H1 (cell line): ENCODE results near the gene APBA2. TPM values are rescaled to one million over a fixed set of nuclear protein-coding genes. Genes with fewer than 3 reads are reported as not detected.

Source experiments
- CTCF ChIA-PET: fragments of 300-600 bp; sonication (Branson Sonifier 250); formaldehyde crosslinking; loops from one replicate; lab custom pipeline; 2021; ENCODE audit not compliant: partially characterized antibody; lab: Charles Lee
- POLR2A ChIA-PET: fragments of 300-600 bp; sonication (Branson Sonifier 250); formaldehyde crosslinking; loops from one replicate; lab custom pipeline; 2021; ENCODE audit warnings: inconsistent platforms; ENCODE audit not compliant: partially characterized antibody; lab: Charles Lee
- DNase-seq, 2 experiments: peaks; one replicate each; pipeline versions ENCODE4 v3.0.0 to v3.0.0-alpha.2; 2010 to 2022; ENCODE audit warnings: low spot score in 2 of 2, low read depth in 1 of 2, mixed read lengths in 1 of 2
- FAIRE-seq: peaks from 2 replicates; lab custom pipeline; 2011; peaks lifted over from hg19 to GRCh38; lab: Jason Lieb, UNC
- H2AFZ ChIP-seq: 2 replicates; pipeline ENCODE4 v1.8.1; 2012; ENCODE audit warnings: low read length, inconsistent platforms
- H2AK5ac ChIP-seq: 2 replicates; pipeline ENCODE4 v1.6.1; 2013; ENCODE audit warnings: low read depth, low read length
- H2BK120ac ChIP-seq: replicated peaks from 2 replicates; pipeline ENCODE3; 2013; ENCODE audit warnings: low read depth, low read length, inconsistent platforms
- H2BK12ac ChIP-seq: 2 replicates; pipeline ENCODE4 v1.6.1; 2013; ENCODE audit warnings: low read depth, low read length
- H2BK15ac ChIP-seq: 2 replicates; pipeline ENCODE4 v1.6.1; 2013; ENCODE audit warnings: low read length
- H2BK20ac ChIP-seq: 2 replicates; pipeline ENCODE4 v1.6.1; 2013; ENCODE audit warnings: low read length
- H2BK5ac ChIP-seq: 2 replicates; pipeline ENCODE4 v1.6.1; 2013; ENCODE audit warnings: low read depth, low read length
- H3K14ac ChIP-seq: 2 replicates; pipeline ENCODE4 v1.6.1; 2013; ENCODE audit warnings: inconsistent platforms; ENCODE audit not compliant: insufficient read length
- H3K18ac ChIP-seq: 2 replicates; pipeline ENCODE4 v1.6.1; 2013; ENCODE audit warnings: low read length; ENCODE audit errors: extremely low read depth
- H3K23ac ChIP-seq: 2 replicates; pipeline ENCODE4 v1.6.1; 2013; ENCODE audit warnings: inconsistent platforms; ENCODE audit not compliant: insufficient read length
- H3K23me2 ChIP-seq: 2 replicates; pipeline ENCODE4 v1.6.1; 2013; ENCODE audit warnings: low read depth, low read length
- H3K27ac ChIP-seq: 2 replicates; pipeline ENCODE4 v1.6.1; 2011; ENCODE audit warnings: low read depth, low read length, inconsistent platforms
- H3K27me3 ChIP-seq, 4 experiments: replicated peaks in 1 of 4; 1 replicate in 1 of 4; 2 replicates in 3 of 4; pipeline versions ENCODE4 v1.6.1 to v1.8.1; 2011 to 2013; ENCODE audit warnings: low read length in 3 of 4, mild to moderate bottlenecking in 3 of 4, inconsistent platforms in 2 of 4, mixed read lengths in 2 of 4, moderate library complexity in 1 of 4; ENCODE audit not compliant: control insufficient read depth in 3 of 4, insufficient read depth in 3 of 4; ENCODE audit errors: extremely low read depth in 1 of 4
- H3K36me3 ChIP-seq, 4 experiments: 2 replicates each; pipeline versions ENCODE4 v1.6.1 to v1.8.1; 2011 to 2013; ENCODE audit warnings: mild to moderate bottlenecking in 4 of 4, low read length in 3 of 4, moderate library complexity in 2 of 4, control low read depth in 1 of 4, inconsistent platforms in 1 of 4; ENCODE audit not compliant: insufficient read depth in 4 of 4, control insufficient read depth in 2 of 4
- H3K4ac ChIP-seq: replicated peaks from 2 replicates; pipeline ENCODE3; 2013; ENCODE audit warnings: low read length, low read depth, mixed read lengths, inconsistent platforms; ENCODE audit not compliant: insufficient read length
- H3K4me1 ChIP-seq, 4 experiments: replicated peaks in 1 of 4; 1 replicate in 1 of 4; 2 replicates in 3 of 4; pipeline versions ENCODE4 v1.6.1 to v1.8.1; 2011 to 2013; ENCODE audit warnings: low read length in 3 of 4, inconsistent platforms in 2 of 4, mixed read lengths in 1 of 4; ENCODE audit not compliant: insufficient read depth in 4 of 4, control insufficient read depth in 3 of 4
- H3K4me2 ChIP-seq, 2 experiments: 2 replicates each; pipeline versions ENCODE4 v1.6.1 to v1.8.1; 2011 to 2013; ENCODE audit warnings: low read depth in 2 of 2, low read length in 2 of 2, control low read depth in 1 of 2, inconsistent platforms in 1 of 2, mild to moderate bottlenecking in 1 of 2; ENCODE audit not compliant: insufficient read depth in 1 of 2
- H3K4me3 ChIP-seq, 4 experiments: fragments of 200-600, 300-600 bp in 1 of 4; sonication (generic), shearing (Covaris generic), sonication (Bioruptor Twin) in 1 of 4; 2 replicates each; pipeline versions ENCODE4 v1.5.1 to v1.8.1; 2011 to 2016; ENCODE audit warnings: low read length in 4 of 4, low read depth in 3 of 4, control low read depth in 2 of 4, inconsistent platforms in 2 of 4, mild to moderate bottlenecking in 2 of 4, mixed read lengths in 1 of 4, moderate library complexity in 1 of 4; ENCODE audit not compliant: insufficient read depth in 2 of 4; ENCODE audit errors: extremely low read depth in 1 of 4
- H3K56ac ChIP-seq: replicated peaks from 2 replicates; pipeline ENCODE3; 2013; ENCODE audit warnings: low read depth, mild to moderate bottlenecking, mixed read lengths, low read length, inconsistent platforms; ENCODE audit not compliant: insufficient read length
- H3K79me1 ChIP-seq: 2 replicates; pipeline ENCODE4 v1.6.1; 2013; ENCODE audit warnings: low read depth, low read length, control low read depth
- H3K79me2 ChIP-seq, 2 experiments: 2 replicates each; pipeline versions ENCODE4 v1.6.1 to v1.8.1; 2012 to 2013; ENCODE audit warnings: low read length in 2 of 2, mild to moderate bottlenecking in 2 of 2, inconsistent platforms in 1 of 2; ENCODE audit not compliant: insufficient read depth in 2 of 2, control insufficient read depth in 1 of 2
- H3K9ac ChIP-seq, 4 experiments: replicated peaks in 1 of 4; 1 replicate in 1 of 4; 2 replicates in 3 of 4; pipeline versions ENCODE4 v1.6.1 to v1.8.1; 2011 to 2013; ENCODE audit warnings: low read depth in 3 of 4, low read length in 3 of 4, control low read depth in 2 of 4, mild to moderate bottlenecking in 2 of 4, moderate library complexity in 2 of 4, inconsistent platforms in 1 of 4; ENCODE audit errors: extremely low read depth in 1 of 4
- H3K9me3 ChIP-seq, 2 experiments: 2 replicates each; pipeline versions ENCODE4 v1.6.1 to v1.8.1; 2012 to 2013; ENCODE audit warnings: mild to moderate bottlenecking in 2 of 2, moderate library complexity in 2 of 2, control low read depth in 1 of 2, inconsistent platforms in 1 of 2, low read depth in 1 of 2, low read length in 1 of 2, mixed read lengths in 1 of 2; ENCODE audit not compliant: insufficient read depth in 2 of 2
- H4K20me1 ChIP-seq, 2 experiments: replicated peaks in 1 of 2; 2 replicates each; pipeline versions ENCODE3 to v1.8.1; 2011 to 2013; ENCODE audit warnings: inconsistent platforms in 2 of 2, low read length in 2 of 2, mild to moderate bottlenecking in 1 of 2; ENCODE audit not compliant: insufficient read depth in 2 of 2, control insufficient read depth in 1 of 2
- H4K5ac ChIP-seq: 2 replicates; pipeline ENCODE4 v1.6.1; 2013; ENCODE audit warnings: low read length, low read depth, mixed read lengths, inconsistent platforms; ENCODE audit not compliant: insufficient read length
- H4K8ac ChIP-seq: 2 replicates; pipeline ENCODE4 v1.8.0; 2013; ENCODE audit warnings: mild to moderate bottlenecking, moderate library complexity, low read length, inconsistent platforms; ENCODE audit not compliant: insufficient read depth; ENCODE audit errors: extremely low read depth
- H4K91ac ChIP-seq: replicated peaks from 2 replicates; pipeline ENCODE3; 2013; ENCODE audit warnings: low read length, mixed read lengths, inconsistent platforms; ENCODE audit not compliant: insufficient read length
- CBX5 ChIP-seq: fragments of 300-800, 300-1000 bp; sonication (generic); IDR thresholded peaks from 2 replicates; pipeline ENCODE4 v1.7.1; 2016; ENCODE audit warnings: antibody characterized with exemption, low read length, low read depth
- CEBPB ChIP-seq: IDR thresholded peaks from 2 replicates; pipeline ENCODE4 v1.6.1; 2012; ENCODE audit warnings: low read depth, low read length
- CHD1 ChIP-seq: IDR thresholded peaks from 2 replicates; pipeline ENCODE4 v1.6.1; 2012; ENCODE audit warnings: low read depth, low read length, improper control_type of control experiment
- EZH2 ChIP-seq: fragments of 200-600 bp; sonication (generic); IDR thresholded peaks from 2 replicates; pipeline ENCODE4 v1.7.1; 2012; ENCODE audit warnings: low read depth, mild to moderate bottlenecking, moderate library complexity, low read length, inconsistent platforms; ENCODE audit not compliant: severe bottlenecking
- GABPA ChIP-seq: IDR thresholded peaks from 2 replicates; pipeline ENCODE4 v1.6.1; 2011; ENCODE audit warnings: mild to moderate bottlenecking, low read length, moderate library complexity, borderline replicate concordance; ENCODE audit not compliant: insufficient read depth
- HDAC2 ChIP-seq, 2 experiments: fragments of 300-600 bp in 1 of 2; sonication (generic) in 1 of 2; IDR thresholded peaks; 2 replicates each; pipeline ENCODE4 v1.6.1; 2011 to 2012; ENCODE audit warnings: low read depth in 2 of 2, low read length in 2 of 2, mild to moderate bottlenecking in 2 of 2, moderate library complexity in 2 of 2, borderline replicate concordance in 1 of 2, inconsistent platforms in 1 of 2
- MAFK ChIP-seq: IDR thresholded peaks from 2 replicates; pipeline ENCODE4 v1.6.1; 2012; ENCODE audit warnings: low read depth, mild to moderate bottlenecking, improper control_type of control experiment, low read length
- POLR2A ChIP-seq, 2 experiments: IDR thresholded peaks; 1 replicate in 1 of 2; 2 replicates in 1 of 2; pipeline ENCODE4 v1.6.1; 2011; ENCODE audit warnings: low read depth in 2 of 2, low read length in 2 of 2, mild to moderate bottlenecking in 2 of 2; ENCODE audit errors: control extremely low read depth in 1 of 2
- POU5F1 ChIP-seq: IDR thresholded peaks from 2 replicates; pipeline ENCODE4 v1.6.1; 2011; ENCODE audit warnings: low read depth, mild to moderate bottlenecking, low read length, moderate library complexity
- SIN3A ChIP-seq, 2 experiments: IDR thresholded peaks in 1 of 2; conservative IDR thresholded peaks in 1 of 2; 2 replicates each; pipeline ENCODE4 v1.6.1; 2011 to 2012; ENCODE audit warnings: low read length in 2 of 2, improper control_type of control experiment in 1 of 2, low read depth in 1 of 2, mild to moderate bottlenecking in 1 of 2
- SIX5 ChIP-seq: IDR thresholded peaks from 2 replicates; pipeline ENCODE4 v1.6.1; 2011; ENCODE audit warnings: mild to moderate bottlenecking, low read depth, low read length
- SP4 ChIP-seq: IDR thresholded peaks from 2 replicates; pipeline ENCODE4 v1.6.1; 2012; ENCODE audit warnings: low read length, inconsistent platforms
- SUZ12 ChIP-seq: fragments of 200-600 bp; sonication (generic); IDR thresholded peaks from 2 replicates; pipeline ENCODE4 v1.6.1; 2012; ENCODE audit warnings: mild to moderate bottlenecking, inconsistent platforms, low read length, moderate library complexity, mixed read lengths
- polyA plus RNA-seq, 7 experiments: library from polyadenylated mRNA; depleted of rRNA in 3 of 7; stranded (reverse) in 5 of 7; unstranded in 2 of 7; fragments of >200 nt in 5 of 7; fragments of 200-250 nt in 2 of 7; gene quantifications; 1 replicate in 5 of 7; 2 replicates in 1 of 7; 4 replicates in 1 of 7; pipeline versions ENCODE4 v1.2.1 to v1.2.3, GENCODE V29; 2011 to 2013; ENCODE audit warnings: missing spikeins in 2 of 7, mixed read lengths in 2 of 7
- total RNA-seq: library from RNA; stranded (reverse); fragmentation: NEBNext Ultra II Directional; extraction: Animal tissue kit (Norgen Biotek cat#: 25700); gene quantifications from 2 replicates; pipeline ENCODE4 v1.2.1, GENCODE V29; 2021
- TF ChIP-seq, protein P1 (sequence below): IDR thresholded peaks from 2 replicates; pipeline ENCODE4 v1.6.1; 2012; ENCODE audit warnings: low read length, inconsistent platforms

The APBA2 gene
- total and polyA plus RNA-seq, 2 of the 8 experiments (the other 6 are each of a cell fraction or from before 2014, with no cell fraction given) = 15.5 to 19.0 TPM

DNA sequence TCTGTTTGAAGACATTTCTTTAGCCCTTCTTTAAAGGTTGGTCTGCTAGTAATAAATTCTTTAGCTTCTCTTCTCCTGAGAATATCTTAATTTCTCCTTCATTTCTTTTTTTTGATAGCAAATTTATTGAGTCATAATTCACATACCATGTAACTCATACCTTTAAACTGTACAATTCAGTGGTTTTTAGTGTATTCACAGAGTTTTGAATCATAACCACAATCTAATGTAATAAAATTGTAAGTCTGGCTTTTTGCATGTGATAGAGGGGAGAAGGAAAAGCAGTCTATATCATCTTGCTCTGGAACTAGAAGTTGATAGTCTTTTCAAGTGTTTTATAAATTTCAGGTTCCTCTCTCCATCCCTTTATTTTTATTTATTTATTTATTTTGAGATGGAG is 81.3 kb downstream of the APBA2 start:
- Histone ChIP-seq H3K9me3 (no peaks in the 10 kb centered on the region), H3K4me1 (no peaks in the 10 kb centered on the region), H3K36me3 (no peaks in the 10 kb centered on the region), H4K20me1 (peaks cover 0 to 2% of the 10 kb centered on the region in 2 experiments), H3K27ac (no peak overlapping the region), H2BK20ac (no peak overlapping the region), H2AK5ac (no peak overlapping the region), H3K4me3 (no peak overlapping the region), H2BK15ac (no peak overlapping the region), H3K23ac (no peak overlapping the region), H3K4me2 (no peak overlapping the region), H3K4ac (no peak overlapping the region), H3K56ac (no peak overlapping the region), H3K79me1 (no peaks in the 10 kb centered on the region), H2AFZ (no peak overlapping the region), H3K14ac (no peak overlapping the region), H2BK12ac (no peak overlapping the region), H2BK120ac (no peak overlapping the region), H3K18ac (no peak overlapping the region), H4K5ac (no peak overlapping the region), H3K27me3 (no peaks in the 10 kb centered on the region), H4K91ac (no peak overlapping the region), H4K8ac (no peak overlapping the region), H2BK5ac (no peak overlapping the region)
- CTCF ChIA-PET = interaction anchor here (1.1 kb wide), 1 partner anchor 16 kb away, joined by 3 read pairs; no protein-coding TSS in a partner anchor
- POLR2A ChIA-PET = no interaction called here
- TF ChIP-seq SIN3A (conservative IDR thresholded peaks at IDR 0.05 in 1 of 2, IDR thresholded peaks at IDR 0.05 in 1 of 2; ENCODE audit: low read depth in 1 of 2, low read length in 2 of 2) (no peak), SP4 (no peak), MAFK (no peak), EZH2 (no peak), POU5F1 (no peak), CHD1 (no peak), SIX5 (no peak), POLR2A (IDR thresholded peaks at IDR 0.05; ENCODE audit: control extremely low read depth in 1 of 2, low read depth in 2 of 2, low read length in 2 of 2) (no peak), SUZ12 (no peak), GABPA (no peak), HDAC2 (IDR thresholded peaks at IDR 0.05; ENCODE audit: borderline replicate concordance in 1 of 2, low read depth in 2 of 2, low read length in 2 of 2) (no peak), CEBPB (no peak), CBX5 (no peak)
- TF ChIP-seq, protein P1, sequence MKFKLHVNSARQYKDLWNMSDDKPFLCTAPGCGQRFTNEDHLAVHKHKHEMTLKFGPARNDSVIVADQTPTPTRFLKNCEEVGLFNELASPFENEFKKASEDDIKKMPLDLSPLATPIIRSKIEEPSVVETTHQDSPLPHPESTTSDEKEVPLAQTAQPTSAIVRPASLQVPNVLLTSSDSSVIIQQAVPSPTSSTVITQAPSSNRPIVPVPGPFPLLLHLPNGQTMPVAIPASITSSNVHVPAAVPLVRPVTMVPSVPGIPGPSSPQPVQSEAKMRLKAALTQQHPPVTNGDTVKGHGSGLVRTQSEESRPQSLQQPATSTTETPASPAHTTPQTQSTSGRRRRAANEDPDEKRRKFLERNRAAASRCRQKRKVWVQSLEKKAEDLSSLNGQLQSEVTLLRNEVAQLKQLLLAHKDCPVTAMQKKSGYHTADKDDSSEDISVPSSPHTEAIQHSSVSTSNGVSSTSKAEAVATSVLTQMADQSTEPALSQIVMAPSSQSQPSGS = no peak
- TF ChIP-seq, all 59 proteins: peak for 0
- no peak for DNase-seq
- FAIRE-seq = no peak
- H3K9ac ChIP-seq = no peak overlapping the region
- no peaks in the 10 kb centered on the region for H3K79me2 ChIP-seq
- no peaks in the 10 kb centered on the region for H3K23me2 ChIP-seq
